Astrocyte of the cerebellum (primary cell): Measurements from ENCODE around the gene SDK2.

ENCODE experiments used
- DNase-seq: peaks from one replicate; pipeline ENCODE4 v3.0.0-alpha.2; 2011; ENCODE audit warnings: low read depth
- H3K4me3 ChIP-seq: 2 replicates; pipeline ENCODE4 v1.5.1; 2011; ENCODE audit warnings: mild to moderate bottlenecking, low read depth, low read length, moderate library complexity
- CTCF ChIP-seq: IDR thresholded peaks from 2 replicates; pipeline ENCODE4 v1.5.1; 2012; ENCODE audit warnings: low read length, low read depth, moderate library complexity, mild to moderate bottlenecking; ENCODE audit errors: missing control alignments
- in situ Hi-C: cut with HindIII; loops from 2 replicates; pipeline ENCODE4 v1.10.0; 2017; ENCODE audit warnings: low sequenced_read_pairs

The SDK2 gene

GRCh38 chr17:73669771-73670170 lies 25.5 kb upstream of the SDK2 start:
- no peak overlapping the region for H3K4me3 ChIP-seq
- in situ Hi-C loops, result no loop called here
- no peak for TF ChIP-seq CTCF
- no peak for DNase-seq

GRCh38 chr17:73667181-73667959 lies 23.1 kb upstream of the SDK2 start:
- in situ Hi-C loops, result no loop called here
- H3K4me3 ChIP-seq, result no peak overlapping the region
- DNase-seq, result no peak
- no peak for TF ChIP-seq CTCF

- in situ Hi-C loops, result no loop called here
- no peak for DNase-seq
- no peak for TF ChIP-seq CTCF
- no peak overlapping the region for H3K4me3 ChIP-seq
These were observed 19.4 kb upstream of the SDK2 start for GRCh38 chr17:73663614-73664013.

- no peak for TF ChIP-seq CTCF
- no peak for DNase-seq
- in situ Hi-C loops, result no loop called here
- no peak overlapping the region for H3K4me3 ChIP-seq
These were observed 16.1 kb upstream of the SDK2 start for GRCh38 chr17:73660366-73660765.

- no peak overlapping the region for H3K4me3 ChIP-seq
- in situ Hi-C loops, result no loop called here
- TF ChIP-seq CTCF, result no peak
- DNase-seq, result no peak
These were observed 14.7 kb upstream of the SDK2 start for GRCh38 chr17:73658821-73659515.

GRCh38 chr17:73657473-73658116 lies 13.3 kb upstream of the SDK2 start:
- in situ Hi-C loops, result no loop called here
- no peak for DNase-seq
- TF ChIP-seq CTCF, result peak; percentile 60
- no peak overlapping the region for H3K4me3 ChIP-seq
